Fibroblast of pulmonary artery (primary cell): ENCODE results near the gene MYL7.

Source experiments
- DNase-seq: peaks from one replicate; pipeline ENCODE4 v3.0.0-alpha.2; 2010; ENCODE audit warnings: low read depth
- H3K4me3 ChIP-seq: replicated peaks from 2 replicates; pipeline ENCODE4 v1.5.1; 2011; ENCODE audit warnings: low read depth, mild to moderate bottlenecking, control low read depth, low read length, moderate library complexity
- TF ChIP-seq, protein P1 (sequence below): IDR thresholded peaks from 2 replicates; pipeline ENCODE4 v1.5.1; 2011; ENCODE audit warnings: mild to moderate bottlenecking, control low read depth, low read length, inconsistent platforms; ENCODE audit errors: missing control alignments

Gene MYL7

GRCh38 chr7:44100458-44101302 lies 40.5 kb downstream of the MYL7 start:
- H3K4me3 ChIP-seq = no peak overlapping the region
- TF ChIP-seq, protein P1, sequence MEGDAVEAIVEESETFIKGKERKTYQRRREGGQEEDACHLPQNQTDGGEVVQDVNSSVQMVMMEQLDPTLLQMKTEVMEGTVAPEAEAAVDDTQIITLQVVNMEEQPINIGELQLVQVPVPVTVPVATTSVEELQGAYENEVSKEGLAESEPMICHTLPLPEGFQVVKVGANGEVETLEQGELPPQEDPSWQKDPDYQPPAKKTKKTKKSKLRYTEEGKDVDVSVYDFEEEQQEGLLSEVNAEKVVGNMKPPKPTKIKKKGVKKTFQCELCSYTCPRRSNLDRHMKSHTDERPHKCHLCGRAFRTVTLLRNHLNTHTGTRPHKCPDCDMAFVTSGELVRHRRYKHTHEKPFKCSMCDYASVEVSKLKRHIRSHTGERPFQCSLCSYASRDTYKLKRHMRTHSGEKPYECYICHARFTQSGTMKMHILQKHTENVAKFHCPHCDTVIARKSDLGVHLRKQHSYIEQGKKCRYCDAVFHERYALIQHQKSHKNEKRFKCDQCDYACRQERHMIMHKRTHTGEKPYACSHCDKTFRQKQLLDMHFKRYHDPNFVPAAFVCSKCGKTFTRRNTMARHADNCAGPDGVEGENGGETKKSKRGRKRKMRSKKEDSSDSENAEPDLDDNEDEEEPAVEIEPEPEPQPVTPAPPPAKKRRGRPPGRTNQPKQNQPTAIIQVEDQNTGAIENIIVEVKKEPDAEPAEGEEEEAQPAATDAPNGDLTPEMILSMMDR = no peak
- DNase-seq = peak; percentile 54

DNA sequence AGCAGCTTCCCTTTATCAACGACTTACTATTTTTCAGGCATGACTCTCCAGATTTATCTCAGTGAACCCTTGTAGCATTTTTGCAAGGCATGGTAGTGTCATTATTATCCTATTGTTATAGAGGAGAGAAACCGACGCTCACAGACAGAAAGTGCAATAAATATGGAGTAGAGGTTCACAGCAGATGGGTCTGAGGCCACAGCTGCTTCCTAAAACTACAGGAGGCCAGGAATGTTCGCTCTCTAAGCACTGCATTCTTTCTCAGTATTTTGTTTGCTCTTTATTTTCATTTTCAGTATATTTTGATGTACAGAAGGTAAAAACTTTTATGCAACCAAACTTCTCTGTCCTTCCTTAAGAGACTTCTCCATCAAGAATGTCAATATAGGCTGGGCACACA lies 41.5 kb downstream of the MYL7 start:
- H3K4me3 ChIP-seq = no peak overlapping the region
- TF ChIP-seq, protein P1 = no peak
- no peak for DNase-seq

- TF ChIP-seq, protein P1 = no peak
These were observed 42.8 kb downstream of the MYL7 start for GRCh38 chr7:44098092-44099068.

GRCh38 chr7:44097064-44097932 lies 43.8 kb downstream of the MYL7 start:
- no peak for DNase-seq

More at GRCh38 chr7:44098092-44099068, 42.8 kb downstream of the MYL7 start:
- no peak overlapping the region for H3K4me3 ChIP-seq
- DNase-seq = no peak

GRCh38 chr7:44096326-44096881 lies 44.7 kb downstream of the MYL7 start:
- no peak overlapping the region for H3K4me3 ChIP-seq
- TF ChIP-seq, protein P1 = no peak
- no peak for DNase-seq

More at GRCh38 chr7:44097064-44097932, 43.8 kb downstream of the MYL7 start:
- TF ChIP-seq, protein P1 = no peak
- no peak overlapping the region for H3K4me3 ChIP-seq

DNA sequence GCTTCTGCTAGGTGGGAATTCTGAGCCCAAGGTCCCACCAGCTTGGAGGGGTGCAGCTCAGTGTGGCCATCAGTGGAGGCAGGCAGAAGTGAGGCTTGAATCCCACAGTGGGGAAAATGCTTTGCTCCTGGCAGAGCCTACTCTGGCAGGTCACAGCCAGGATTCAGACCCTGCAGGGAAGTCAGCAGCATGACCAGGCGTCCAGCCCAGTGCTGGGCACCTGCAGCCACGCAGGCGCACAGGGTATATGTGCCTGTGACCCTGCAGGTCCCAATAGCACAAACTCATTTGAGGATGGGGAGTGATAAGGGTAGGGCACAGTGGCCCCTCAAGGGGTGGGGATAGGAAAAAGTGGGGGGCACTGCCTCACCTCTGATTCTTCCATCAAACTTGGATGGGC lies 45.4 kb downstream of the MYL7 start:
- H3K4me3 ChIP-seq = no peak overlapping the region
- TF ChIP-seq, protein P1 = no peak
- no peak for DNase-seq
